Measurements from ENCODE around the gene BOLA3.
"Not testable (repeated sequence)": the region's sequence is repeated elsewhere in the genome, so short reads cannot be mapped to it uniquely, and the experiment has no call there.

The BOLA3 gene

GRCh38 chr2:74147727-74148456, at the start of gene BOLA3:
TSS of gene BOLA3 (minus strand) at chr2:74147912. CDS start at chr2:74147874, 38 bp downstream.
- peak; percentile 96 for DNase-seq (ENCODE audit: low spot score)

DNA sequence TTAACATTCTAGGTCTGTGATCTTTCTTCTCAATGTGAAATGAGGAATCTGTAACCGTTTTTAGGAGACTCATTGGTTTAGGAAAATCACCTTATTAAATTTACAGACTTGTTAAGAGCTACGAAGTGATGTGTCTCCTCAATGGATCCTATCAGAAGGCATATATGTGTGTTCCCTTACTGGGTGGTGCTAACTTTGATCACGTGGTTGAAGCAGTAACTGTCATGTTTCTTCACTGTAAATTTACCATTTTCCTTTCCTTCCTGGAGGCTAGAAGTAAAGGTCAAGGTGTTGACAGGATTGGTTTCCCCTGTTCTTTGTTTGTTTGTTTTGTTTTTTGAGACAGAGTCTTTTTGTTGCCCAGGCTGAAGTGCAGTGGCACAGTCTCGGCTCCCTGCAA, 49.3 kb upstream of the BOLA3 start:
- DNase-seq (ENCODE audit: low spot score) = no peak

- no peak for DNase-seq (ENCODE audit: low spot score)
Observed at GRCh38 chr2:74194799-74195198, 47.1 kb upstream of the BOLA3 start.

DNA sequence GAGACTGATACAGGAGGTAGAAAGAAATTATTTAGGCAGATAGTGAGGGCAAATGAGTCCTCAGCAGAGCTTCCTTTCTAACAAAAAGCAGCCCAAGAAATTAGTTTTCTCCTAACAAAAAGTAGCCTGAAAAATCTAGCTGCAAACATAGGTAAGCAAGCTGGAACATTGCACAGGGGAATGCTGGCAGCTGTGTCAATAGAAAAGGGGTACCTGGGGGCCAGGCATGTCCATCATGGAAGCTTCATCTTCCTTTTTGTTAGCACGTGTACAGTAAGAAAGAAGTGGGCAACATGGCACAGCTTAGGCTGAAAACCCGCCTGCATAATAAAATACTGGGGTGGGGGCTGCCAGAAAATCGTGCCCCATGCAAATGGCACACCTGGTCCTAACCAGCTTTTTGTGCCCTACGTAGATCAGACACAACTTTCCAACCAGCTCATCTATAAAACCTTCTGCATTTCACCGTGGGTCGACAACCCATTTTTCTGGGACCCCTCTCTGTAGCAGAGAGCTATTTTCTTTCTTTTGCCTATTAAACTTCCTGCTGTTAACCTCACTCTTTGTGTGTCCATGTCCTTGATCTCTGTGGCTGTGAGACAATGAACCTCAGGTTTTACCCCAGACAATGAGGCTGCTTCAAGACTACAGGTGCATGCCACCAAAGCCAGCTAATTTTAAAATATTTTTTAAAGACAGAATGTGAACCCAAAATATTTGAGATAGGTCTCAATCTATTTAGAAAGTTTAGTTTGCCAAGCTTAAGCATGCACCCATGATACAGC, 44.1 kb upstream of the BOLA3 start:
- no peak for DNase-seq (ENCODE audit: low spot score)

GRCh38 chr2:74188696-74189095, 41.0 kb upstream of the BOLA3 start:
- DNase-seq (ENCODE audit: low spot score) = no peak

DNA sequence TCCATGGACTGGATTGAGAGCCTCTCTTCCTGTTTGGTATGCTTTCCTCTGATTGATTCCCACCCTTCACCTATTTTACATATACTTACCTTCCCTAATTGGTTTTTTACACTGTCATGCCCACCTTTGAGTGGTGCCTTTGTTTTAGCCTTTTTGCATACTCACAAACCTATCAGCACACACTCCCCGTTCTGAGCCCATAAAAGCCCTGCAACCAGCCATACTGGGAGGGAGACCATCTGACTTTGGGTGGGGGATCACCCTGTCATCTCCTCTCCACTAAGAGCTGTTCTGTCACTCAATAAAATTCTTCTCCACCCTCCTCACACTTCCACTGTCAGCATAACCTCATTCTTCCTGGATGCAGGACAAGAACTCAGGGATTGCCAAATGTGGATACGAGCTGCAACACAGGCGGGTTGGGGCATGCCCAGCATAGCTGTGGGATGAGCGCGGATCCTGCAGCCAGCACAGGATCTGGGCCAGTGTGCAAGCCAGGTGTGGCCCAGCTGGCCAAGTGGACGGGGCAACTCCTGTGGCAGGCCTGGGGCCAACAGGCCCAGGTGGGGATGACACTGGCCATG, 40.4 kb upstream of the BOLA3 start:
- no peak for DNase-seq (ENCODE audit: low spot score)

- DNase-seq (ENCODE audit: low spot score) = not testable (repeated sequence)
Observed at GRCh38 chr2:74186706-74187105, 39.0 kb upstream of the BOLA3 start.

- no peak for DNase-seq (ENCODE audit: low spot score)
Observed at GRCh38 chr2:74186038-74186437, 38.3 kb upstream of the BOLA3 start.

- DNase-seq (ENCODE audit: low spot score) = no peak
Observed at GRCh38 chr2:74183878-74184277, 36.2 kb upstream of the BOLA3 start.

GRCh38 chr2:74181739-74182138, 34.0 kb upstream of the BOLA3 start:
- DNase-seq (ENCODE audit: low spot score) = peak; percentile 66

DNA sequence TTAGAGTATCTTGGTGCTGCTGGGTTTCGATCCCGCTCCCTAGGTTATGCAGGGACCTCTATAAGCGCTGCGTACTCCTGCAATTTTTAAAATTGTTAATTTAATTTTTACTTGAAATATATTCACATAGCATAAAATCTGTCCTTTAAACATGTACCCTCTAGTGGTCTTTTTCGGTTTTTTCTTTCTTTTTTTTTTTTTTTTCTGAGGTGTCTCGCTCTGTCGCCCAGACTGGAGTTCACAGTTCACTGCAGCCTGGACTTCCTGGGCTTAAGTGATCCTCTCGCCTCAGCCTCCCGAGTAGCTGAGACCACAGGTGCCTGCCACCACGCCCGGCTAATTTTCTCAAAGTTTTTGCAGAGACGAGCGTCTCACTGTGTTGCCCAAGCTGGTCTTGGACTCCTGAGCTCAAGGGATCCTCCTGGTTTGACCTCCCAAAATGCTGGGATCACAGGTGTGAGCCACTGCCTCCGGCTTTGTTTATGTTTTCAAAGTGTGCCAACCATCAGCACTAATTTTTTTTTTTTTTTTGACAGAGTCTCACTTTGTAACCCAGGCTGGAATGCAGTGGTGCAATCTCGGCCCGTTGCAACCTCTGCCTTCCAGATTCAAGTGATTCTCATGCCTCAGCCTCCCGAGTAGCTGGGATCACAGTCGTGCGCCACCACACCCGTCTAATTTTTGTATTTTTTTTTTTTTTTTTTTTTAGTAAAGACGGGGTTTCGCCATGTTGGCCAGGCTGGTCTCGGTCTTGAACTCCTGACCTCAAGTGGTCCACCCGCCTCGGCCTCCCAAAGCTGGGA, 31.6 kb upstream of the BOLA3 start:
- no peak for DNase-seq (ENCODE audit: low spot score)

- DNase-seq (ENCODE audit: low spot score) = peak; percentile 96
Observed at GRCh38 chr2:74178211-74179062, 30.7 kb upstream of the BOLA3 start, which contains the start of gene MOB1A. TSS of gene MOB1A (minus strand) at chr2:74178879. CDS start at chr2:74178674, 205 bp downstream.

- DNase-seq (ENCODE audit: low spot score) = no peak
Observed at GRCh38 chr2:74177696-74178095, 30.0 kb upstream of the BOLA3 start.

- DNase-seq (ENCODE audit: low spot score) = no peak
Observed at GRCh38 chr2:74174909-74175308, 27.2 kb upstream of the BOLA3 start.

- DNase-seq (ENCODE audit: low spot score) = no peak
Observed at GRCh38 chr2:74168739-74169138, 21.0 kb upstream of the BOLA3 start.

- no peak for DNase-seq (ENCODE audit: low spot score)
Observed at GRCh38 chr2:74164761-74165160, 17.0 kb upstream of the BOLA3 start.

DNA sequence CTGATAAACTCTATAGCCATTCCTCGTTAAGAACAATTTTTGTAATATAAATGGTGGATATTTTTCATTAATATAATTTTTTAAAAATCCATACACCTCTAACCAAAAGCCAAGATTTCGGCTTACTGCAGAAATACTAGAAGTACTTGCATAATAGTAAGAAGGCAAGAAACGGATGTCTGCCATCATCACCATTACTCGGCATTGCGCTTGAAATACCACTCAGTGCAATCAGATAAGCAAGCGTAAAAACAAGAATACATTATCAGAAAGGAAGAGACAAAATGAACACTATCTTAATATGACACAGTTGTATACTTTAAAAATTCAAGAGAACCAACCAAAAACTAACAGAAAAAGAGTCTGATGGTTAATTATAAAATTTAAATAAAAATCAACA, 15.2 kb upstream of the BOLA3 start:
- DNase-seq (ENCODE audit: low spot score) = no peak

DNA sequence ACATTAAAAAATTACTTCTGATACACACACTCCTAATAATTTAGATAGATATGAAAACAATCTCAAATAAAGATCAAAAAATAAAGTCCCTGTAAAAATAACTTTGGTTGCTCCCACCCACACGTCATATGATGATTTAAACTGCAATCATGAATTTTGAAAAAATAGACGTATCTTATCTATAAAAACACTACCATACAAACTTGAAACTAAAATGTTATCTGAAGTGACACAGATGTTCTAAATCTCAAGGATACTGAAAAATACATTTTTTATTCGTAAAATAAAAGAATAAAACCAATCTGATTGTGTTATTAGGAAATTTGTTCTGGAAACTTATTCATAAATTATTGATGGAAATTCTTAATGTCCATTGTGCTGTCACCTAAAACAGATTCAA, 8.1 kb upstream of the BOLA3 start:
- no peak for DNase-seq (ENCODE audit: low spot score)

DNA sequence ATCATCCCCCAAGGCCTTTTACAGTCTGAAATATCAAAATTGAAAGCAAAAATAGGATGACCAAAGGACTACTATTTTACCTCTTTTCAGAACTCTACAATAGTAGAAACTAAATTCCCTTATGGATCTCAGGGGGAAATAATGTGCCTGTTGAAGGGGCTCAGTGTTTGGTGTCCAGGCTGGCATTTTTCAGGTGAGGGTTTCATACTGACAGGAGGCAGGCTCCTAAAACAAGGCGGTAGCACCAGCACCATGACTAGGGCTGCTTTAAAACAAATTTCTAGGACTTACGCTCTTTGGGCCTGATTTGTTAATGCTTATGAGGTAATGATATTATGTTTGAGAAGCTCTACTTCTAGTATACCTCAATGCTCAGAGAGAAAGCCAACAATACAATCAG, 5.2 kb upstream of the BOLA3 start:
- DNase-seq (ENCODE audit: low spot score) = no peak

DNA sequence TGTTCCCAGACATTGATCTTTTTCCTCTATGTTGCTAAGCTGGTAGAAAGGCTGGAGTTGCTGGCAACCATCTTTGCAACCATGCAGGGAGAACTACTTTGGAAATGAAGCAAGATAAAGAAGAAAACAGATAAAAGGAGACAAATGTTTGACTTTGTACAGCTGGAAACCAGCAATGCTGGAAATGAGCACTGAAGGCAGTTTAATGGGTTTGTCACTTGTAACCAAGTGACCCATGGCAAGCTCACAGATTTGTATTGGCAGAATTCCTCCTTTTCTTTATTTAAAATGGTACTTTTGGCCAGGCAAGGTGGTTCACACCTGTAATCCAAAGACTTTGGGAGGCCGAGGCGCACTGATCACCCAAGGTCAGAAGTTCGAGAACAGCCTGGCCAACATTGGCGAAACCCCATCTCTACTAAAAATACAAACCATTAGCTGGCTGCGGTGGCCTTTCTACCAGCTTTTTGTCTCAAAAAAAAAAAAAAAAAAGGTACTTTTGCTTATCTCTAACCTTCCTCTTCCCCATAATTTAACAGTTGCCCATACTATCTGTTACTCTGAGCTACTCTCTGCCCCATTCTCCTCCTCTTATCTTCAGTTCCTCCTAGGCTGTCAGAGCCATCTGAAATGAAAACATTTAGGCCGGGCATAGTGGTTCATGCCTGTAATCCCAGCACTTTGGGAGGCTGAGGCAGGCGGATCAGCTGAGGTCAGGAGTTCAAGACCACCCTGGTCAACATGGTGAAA, 2.0 kb upstream of the BOLA3 start:
- no peak for DNase-seq (ENCODE audit: low spot score)

- DNase-seq (ENCODE audit: low spot score) = no peak
Observed at GRCh38 chr2:74149247-74149525, 1.5 kb upstream of the BOLA3 start.
